T-cell (primary cell): ENCODE measurements around the gene SNX25. TPM values are rescaled to one million over a fixed set of nuclear protein-coding genes. Genes with fewer than 3 reads are reported as not detected.
"Not testable (repeated sequence)": the region's sequence is repeated elsewhere in the genome, so short reads cannot be mapped to it uniquely, and the experiment has no call there.

ENCODE experiments used
- ATAC-seq, 4 experiments: fragments of 200-7000 bp in 3 of 4; fragments of 150-1000 bp in 1 of 4; cut with Tn5 transposase; replicated peaks in 1 of 4; 1 replicate in 3 of 4; 2 replicates in 1 of 4; pipeline ENCODE4 v1.10.0; 2021; ENCODE audit warnings: moderate library complexity in 3 of 4, mild to moderate bottlenecking in 2 of 4, moderate number of reproducible peaks in 1 of 4
- CTCF ChIA-PET, 2 donors: fragments of 300-600 bp; sonication (Branson Sonifier 250); formaldehyde crosslinking; loops; one replicate each; lab custom pipeline; 2022; ENCODE audit warnings: antibody characterized with exemption in 2 of 2; lab: Charles Lee
- POLR2A ChIA-PET, 2 donors: fragments of 300-600 bp; sonication (Branson Sonifier 250); formaldehyde crosslinking; loops; one replicate each; lab custom pipeline; 2022; ENCODE audit warnings: antibody characterized with exemption in 2 of 2; lab: Charles Lee
- DNase-seq, 35 experiments: peaks; one replicate each; pipeline versions ENCODE4 v3.0.0 to v3.0.0-alpha.2; 2013 to 2023
- H3K27ac ChIP-seq: one replicate; pipeline ENCODE4 v1.5.1; 2013; ENCODE audit warnings: low read length
- H3K27me3 ChIP-seq, 2 experiments: replicated peaks in 1 of 2; 1 replicate in 1 of 2; 2 replicates in 1 of 2; pipeline versions ENCODE4 v1.6.1 to v1.7.0; 2013; ENCODE audit warnings: low read length in 1 of 2, mixed read lengths in 1 of 2; ENCODE audit not compliant: control insufficient read depth in 2 of 2, insufficient read depth in 2 of 2; ENCODE audit errors: extremely low read depth in 1 of 2
- H3K36me3 ChIP-seq, 2 donors: 1 replicate in 1 of 2; 2 replicates in 1 of 2; pipeline versions ENCODE4 v1.6.1 to v1.7.0; 2013; ENCODE audit warnings: low read length in 1 of 2; ENCODE audit not compliant: control insufficient read depth in 2 of 2, insufficient read depth in 1 of 2; ENCODE audit errors: extremely low read depth in 1 of 2
- H3K4me1 ChIP-seq, 2 experiments: 1 replicate in 1 of 2; 2 replicates in 1 of 2; pipeline versions ENCODE4 v1.6.1 to v1.7.0; 2013; ENCODE audit warnings: low read length in 2 of 2, mixed read lengths in 1 of 2; ENCODE audit not compliant: insufficient read depth in 2 of 2, control insufficient read depth in 1 of 2; ENCODE audit errors: extremely low read depth in 1 of 2
- H3K4me3 ChIP-seq, 2 donors: 1 replicate in 1 of 2; 2 replicates in 1 of 2; pipeline versions ENCODE4 v1.5.1 to v1.7.0; 2013; ENCODE audit warnings: mild to moderate bottlenecking in 2 of 2, low read length in 1 of 2, moderate library complexity in 1 of 2; ENCODE audit not compliant: control insufficient read depth in 1 of 2; ENCODE audit errors: extremely low read depth in 1 of 2
- H3K9me3 ChIP-seq: 2 replicates; pipeline ENCODE4 v1.7.0; 2013
- H3K27ac Mint-ChIP-seq, 2 donors: one replicate each; pipeline ENCODE4 v1.8.0; 2020 to 2021; ENCODE audit warnings: mild to moderate bottlenecking in 2 of 2, mixed read lengths in 2 of 2
- H3K27me3 Mint-ChIP-seq, 2 donors: one replicate each; pipeline ENCODE4 v1.8.0; 2021 to 2022; ENCODE audit warnings: mixed read lengths in 2 of 2
- H3K36me3 Mint-ChIP-seq: one replicate; pipeline ENCODE4 v1.8.0; 2021; ENCODE audit warnings: mixed read lengths
- H3K4me1 Mint-ChIP-seq, 3 donors: one replicate each; pipeline ENCODE4 v1.8.0; 2020 to 2022; ENCODE audit warnings: mixed read lengths in 3 of 3, mild to moderate bottlenecking in 1 of 3
- H3K4me3 Mint-ChIP-seq, 3 donors: one replicate each; pipeline ENCODE4 v1.8.0; 2020 to 2022; ENCODE audit warnings: mild to moderate bottlenecking in 3 of 3, mixed read lengths in 3 of 3, moderate library complexity in 3 of 3
- H3K9me3 Mint-ChIP-seq, 3 donors: one replicate each; pipeline ENCODE4 v1.8.0; 2020 to 2022; ENCODE audit warnings: mixed read lengths in 3 of 3
- WGBS: methylation state at CpG from one replicate; pipeline ENCODE4 v1.1.5; 2013; ENCODE audit warnings: missing lambda C conversion rate; ENCODE audit not compliant: insufficient coverage; 5-methylcytosine and 5-hydroxymethylcytosine counted together
- total RNA-seq, 35 experiments: library from RNA in 6 of 35; stranded (reverse) in 6 of 35; fragments of 120-200 nt in 1 of 35; gene quantifications; one replicate each; pipeline versions ENCODE4 v1.2.1 to v1.2.4 and lab custom pipeline; 2013 to 2026

Gene SNX25
- total RNA-seq, 5 donors from 2014 or later (not counting 1 experiment from before 2014, with no cell fraction given), result 14.0 to 19.3 (median 16.4) TPM

GRCh38 chr4:185209852-185210101 is 379 bp downstream of the SNX25 start:
- peak overlapping the region in 1 of 2 donors; percentile 79 for H3K4me3 ChIP-seq
- peaks cover 29 to 53% (median 43%) of the 10 kb centered on the region in 3 donors for H3K4me1 Mint-ChIP-seq
- not testable (repeated sequence) for H3K36me3 ChIP-seq, ATAC-seq, H3K4me3 Mint-ChIP-seq, H3K36me3 Mint-ChIP-seq, H3K9me3 ChIP-seq, H3K27ac ChIP-seq, H3K27me3 Mint-ChIP-seq, H3K9me3 Mint-ChIP-seq, H3K27me3 ChIP-seq, DNase-seq, H3K27ac Mint-ChIP-seq
- peaks cover 11 to 21% of the 10 kb centered on the region in 2 experiments for H3K4me1 ChIP-seq
- WGBS, result under 1% methylated on average over 34 of the region's 39 CpGs
- ChIA-PET CTCF (interaction anchor here in 1 of 2 donors (1.3 kb wide), 1 partner anchor 9 kb away, joined by 4 read pairs; no protein-coding TSS in a partner anchor), POLR2A (interaction anchor here in 1 of 2 donors (1.0 to 1.7 kb wide), 2 partner anchors 13 to 185 kb away, joined by 4 to 5 read pairs; partner anchors contain the start of gene LRP2BP)

- POLR2A ChIA-PET, result interaction anchor here in 1 of 2 donors (1.0 to 1.7 kb wide), 2 partner anchors 13 to 185 kb away, joined by 4 to 5 read pairs; partner anchors contain the start of gene LRP2BP
- no peak overlapping the region for H3K27ac ChIP-seq
Observed at GRCh38 chr4:185210102-185210981, 944 bp downstream of the SNX25 start.

DNA sequence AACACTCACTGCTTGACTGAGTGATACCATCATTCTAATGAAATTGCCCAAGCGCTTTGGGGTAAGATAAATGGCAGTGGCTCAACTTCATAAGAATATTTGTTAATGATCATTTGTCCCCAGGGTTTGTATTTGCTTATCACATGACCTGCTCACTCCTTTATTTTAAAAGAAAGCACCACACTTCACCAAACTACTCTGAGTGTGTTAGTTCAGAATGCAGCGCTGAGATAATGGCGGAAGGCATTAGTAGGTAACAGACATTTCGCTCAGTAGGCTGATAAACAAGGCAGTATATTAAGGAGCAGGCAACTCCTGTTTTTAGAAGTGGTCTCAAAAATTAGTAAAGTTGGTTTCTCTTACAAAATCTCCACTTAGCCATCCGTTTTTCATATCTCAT is 1.6 kb downstream of the SNX25 start:
- no peaks in the 10 kb centered on the region for H3K36me3 ChIP-seq
- peak overlapping the region in 1 of 2 donors; percentile 57 for H3K4me3 ChIP-seq
- Mint-ChIP-seq H3K36me3 (no peaks in the 10 kb centered on the region), H3K27me3 (no peaks in the 10 kb centered on the region), H3K4me3 (peak overlapping the region; percentile 84 to 89 (median 85)), H3K27ac (no peak overlapping the region), H3K4me1 (peaks cover 24 to 42% (median 40%) of the 10 kb centered on the region in 3 donors), H3K9me3 (no peaks in the 10 kb centered on the region)
- ChIA-PET CTCF (interaction anchor here in 1 of 2 donors (0.6 kb wide), 1 partner anchor 70 kb away, joined by 5 read pairs; no protein-coding TSS in a partner anchor), POLR2A (no interaction called here)
- peaks cover 8 to 13% of the 10 kb centered on the region in 2 experiments for H3K4me1 ChIP-seq
- no peaks in the 10 kb centered on the region for H3K9me3 ChIP-seq
- peak in 1 of 35 experiments; percentile 17 for DNase-seq
- H3K27ac ChIP-seq, result no peak overlapping the region
- ATAC-seq, result no peak
- no CpG with 5 or more reads among the region's 5 CpGs for WGBS
- H3K27me3 ChIP-seq, result peaks cover 0 to 7% of the 10 kb centered on the region in 2 experiments

More at GRCh38 chr4:185210102-185210981, 944 bp downstream of the SNX25 start:
- Histone ChIP-seq H3K4me1 (peaks cover 8 to 16% of the 10 kb centered on the region in 2 experiments), H3K36me3 (no peaks in the 10 kb centered on the region), H3K27me3 (peaks cover 0 to 7% of the 10 kb centered on the region in 2 experiments), H3K4me3 (peak overlapping the region; percentile 57 to 79), H3K9me3 (no peaks in the 10 kb centered on the region)
- H3K27ac Mint-ChIP-seq, result peak overlapping the region in 1 of 2 donors; percentile 77
- H3K4me1 Mint-ChIP-seq, result peaks cover 26 to 47% (median 38%) of the 10 kb centered on the region in 3 donors
- CTCF ChIA-PET, result interaction anchor here in 1 of 2 donors (1.3 kb wide), 1 partner anchor 9 kb away, joined by 4 read pairs; no protein-coding TSS in a partner anchor
- DNase-seq (peak in 31 of 35 experiments; percentile 12 to 61 (median 35)), ATAC-seq (peak; percentile 43 to 65 (median 63))
- under 1% methylated on average over 41 of the region's 84 CpGs for WGBS
- no peaks in the 10 kb centered on the region for H3K9me3 Mint-ChIP-seq
- peak overlapping the region; percentile 84 to 89 (median 85) for H3K4me3 Mint-ChIP-seq
- no peaks in the 10 kb centered on the region for H3K27me3 Mint-ChIP-seq
- no peaks in the 10 kb centered on the region for H3K36me3 Mint-ChIP-seq

DNA sequence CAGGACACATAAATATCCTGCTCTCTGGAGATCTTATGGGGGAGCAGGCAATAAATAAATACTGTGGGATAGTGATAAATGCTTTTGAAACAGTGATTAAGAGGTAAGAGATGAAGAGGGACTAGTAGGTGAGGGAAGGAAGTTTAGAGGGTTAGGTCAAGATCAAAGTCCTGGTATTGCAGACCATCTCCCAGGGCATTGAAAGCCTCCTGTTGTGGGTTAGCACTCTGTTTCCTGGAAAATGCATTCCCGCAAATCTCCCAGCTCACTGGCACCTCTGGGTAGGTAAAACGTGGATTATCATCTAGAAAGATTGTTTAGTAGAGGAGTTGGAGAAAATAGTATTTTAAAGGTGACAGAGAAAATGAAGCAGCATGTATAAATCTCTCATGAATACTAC is 2.2 kb downstream of the SNX25 start:
- Histone ChIP-seq H3K27ac (no peak overlapping the region), H3K4me3 (no peak overlapping the region), H3K36me3 (no peaks in the 10 kb centered on the region), H3K27me3 (peaks cover 0 to 7% of the 10 kb centered on the region in 2 experiments), H3K9me3 (no peaks in the 10 kb centered on the region), H3K4me1 (peaks cover 8 to 13% of the 10 kb centered on the region in 2 experiments)
- H3K36me3 Mint-ChIP-seq, result no peaks in the 10 kb centered on the region
- H3K9me3 Mint-ChIP-seq, result no peaks in the 10 kb centered on the region
- POLR2A ChIA-PET, result interaction anchor here in 1 of 2 donors (1.0 to 1.3 kb wide), 2 partner anchors 52 to 54 kb away, joined by 3 to 5 read pairs; no protein-coding TSS in a partner anchor
- H3K27ac Mint-ChIP-seq, result no peak overlapping the region
- DNase-seq (no peak), ATAC-seq (no peak)
- CTCF ChIA-PET, result interaction anchor here in 1 of 2 donors (0.6 kb wide), 1 partner anchor 71 kb away, joined by 5 read pairs; no protein-coding TSS in a partner anchor
- H3K27me3 Mint-ChIP-seq, result no peaks in the 10 kb centered on the region
- H3K4me1 Mint-ChIP-seq, result peaks cover 24 to 44% (median 44%) of the 10 kb centered on the region in 3 donors
- 83% methylated on average over 1 of the region's 2 CpGs for WGBS
- peak overlapping the region; percentile 84 to 89 (median 85) for H3K4me3 Mint-ChIP-seq

DNA sequence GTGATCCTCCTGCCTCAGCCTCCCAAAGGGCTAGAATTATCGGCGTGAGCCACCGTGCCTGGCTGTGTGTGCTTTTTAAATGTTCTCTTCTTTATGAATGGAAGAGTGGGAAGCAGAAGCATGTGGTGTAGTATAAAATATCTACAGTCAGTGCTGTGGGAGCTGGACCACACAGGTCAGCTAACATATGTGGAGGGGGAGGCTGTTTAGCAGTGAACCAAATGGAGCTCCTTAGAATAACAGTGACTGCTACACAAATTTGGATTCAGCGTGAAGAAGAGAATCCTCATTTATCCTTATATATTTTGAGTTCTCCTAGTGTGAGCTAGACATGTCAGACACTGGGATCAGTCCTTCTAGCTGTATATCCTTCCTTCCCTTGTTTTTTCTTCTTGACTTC is 3.2 kb downstream of the SNX25 start:
- H3K9me3 ChIP-seq, result no peaks in the 10 kb centered on the region
- peaks cover 8 to 13% of the 10 kb centered on the region in 2 experiments for H3K4me1 ChIP-seq
- CTCF ChIA-PET, result interaction anchor here (0.6 to 1.2 kb wide), 4 partner anchors 29 to 45 kb away, joined by 3 to 4 read pairs (median 4); no protein-coding TSS in a partner anchor
- peaks cover 0 to 7% of the 10 kb centered on the region in 2 experiments for H3K27me3 ChIP-seq
- Mint-ChIP-seq H3K27me3 (no peaks in the 10 kb centered on the region), H3K27ac (no peak overlapping the region), H3K4me3 (no peak overlapping the region), H3K4me1 (peaks cover 28 to 51% (median 50%) of the 10 kb centered on the region in 3 donors), H3K9me3 (no peaks in the 10 kb centered on the region), H3K36me3 (no peaks in the 10 kb centered on the region)
- DNase-seq (no peak), ATAC-seq (no peak)
- H3K36me3 ChIP-seq, result no peaks in the 10 kb centered on the region
- H3K4me3 ChIP-seq, result no peak overlapping the region
- POLR2A ChIA-PET, result interaction anchor here in 1 of 2 donors (0.6 to 1.3 kb wide), 4 partner anchors 40 to 167 kb away, joined by 3 to 5 read pairs (median 4); no protein-coding TSS in a partner anchor
- 100% methylated on average over 1 of the region's 4 CpGs for WGBS
- H3K27ac ChIP-seq, result no peak overlapping the region

- Mint-ChIP-seq H3K4me1 (peaks cover 26 to 52% (median 44%) of the 10 kb centered on the region in 3 donors), H3K9me3 (no peaks in the 10 kb centered on the region), H3K4me3 (no peak overlapping the region), H3K36me3 (no peaks in the 10 kb centered on the region), H3K27me3 (no peaks in the 10 kb centered on the region), H3K27ac (no peak overlapping the region)
- Histone ChIP-seq H3K27ac (no peak overlapping the region), H3K27me3 (peaks cover 0 to 7% of the 10 kb centered on the region in 2 experiments), H3K4me3 (no peak overlapping the region), H3K4me1 (peaks cover 8 to 11% of the 10 kb centered on the region in 2 experiments), H3K36me3 (no peaks in the 10 kb centered on the region), H3K9me3 (no peaks in the 10 kb centered on the region)
- WGBS, result no CpG with 5 or more reads among the region's 4 CpGs
- ATAC-seq (no peak), DNase-seq (no peak)
- ChIA-PET POLR2A (no interaction called here), CTCF (no interaction called here)
Observed at GRCh38 chr4:185213877-185214276, 4.5 kb downstream of the SNX25 start.
